Measurements from ENCODE around the gene MAP3K15.

GRCh38 chrX:19381326-19381725 is 134.0 kb downstream of the MAP3K15 start:
- TF ChIP-seq POLR2A (IDR thresholded peaks at IDR 0.05) (no peak), POLR2AphosphoS5 (IDR thresholded peaks at IDR 0.05) (no peak), CTCF (IDR thresholded peaks at IDR 0.05) (no peak), EP300 (IDR thresholded peaks at IDR 0.05) (no peak)

All from upper lobe of left lung (tissue), 4 donors.